Measurements from ENCODE around the gene RNF40.
A peak's percentile ranks its signal among the peaks of the same experiment; 100 is the strongest.

Gene RNF40

DNA sequence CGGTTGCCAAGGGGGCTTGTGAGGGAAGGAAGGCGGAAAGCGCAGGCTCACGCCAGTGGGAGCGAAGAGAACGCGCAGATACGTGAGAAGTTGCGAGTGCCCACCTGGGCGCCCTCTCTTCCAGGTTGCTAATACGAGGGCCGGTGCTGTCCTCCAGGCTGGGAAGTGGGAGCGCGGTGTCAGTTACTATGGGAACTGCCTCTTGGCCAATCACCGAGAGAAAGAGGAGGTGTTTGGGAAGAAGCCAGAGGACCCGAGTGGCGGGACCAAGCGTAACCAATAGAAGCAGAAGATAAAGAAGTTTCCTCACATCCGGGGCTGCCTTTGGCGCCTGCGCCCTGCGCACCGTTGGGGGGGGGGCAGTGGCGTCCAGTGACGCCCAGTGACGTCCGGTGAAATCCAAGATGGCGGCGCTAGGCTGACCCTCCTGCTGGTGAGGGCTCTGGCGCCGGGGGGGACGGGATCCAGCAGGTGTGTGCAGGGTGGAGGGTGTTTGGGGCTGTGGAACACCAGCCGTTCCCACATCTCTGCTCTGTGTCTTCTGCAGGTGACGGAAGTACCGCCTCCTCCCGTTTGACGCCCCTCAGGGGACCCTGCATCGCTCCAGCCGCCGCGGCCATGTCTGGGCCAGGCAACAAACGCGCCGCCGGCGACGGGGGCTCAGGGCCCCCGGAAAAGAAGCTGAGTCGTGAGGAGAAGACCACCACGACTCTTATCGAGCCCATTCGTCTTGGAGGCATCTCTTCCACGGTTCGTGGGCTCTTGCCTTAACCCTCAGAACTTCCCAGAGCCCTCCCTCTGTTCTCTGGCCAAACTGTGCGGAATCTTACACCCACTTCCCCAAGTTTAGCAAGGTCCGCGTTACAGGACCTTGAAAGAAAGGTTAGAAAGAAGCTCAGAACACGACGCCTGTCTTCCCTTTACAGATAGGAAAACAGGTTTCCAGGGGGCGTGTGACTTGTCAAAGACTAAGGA, at the start of gene RNF40, which contains the start of gene CFAP119:
Gene RNF40 (plus strand): TSS at position 395 of the 975 bp plus-strand sequence. CDS start 224 bp downstream, at position 619.
Gene CFAP119 (minus strand): TSS at position 135 of the 975 bp plus-strand sequence. CDS start 314 bp downstream, outside the sequence.
- DNase-seq, result peak; percentile 97

DNA sequence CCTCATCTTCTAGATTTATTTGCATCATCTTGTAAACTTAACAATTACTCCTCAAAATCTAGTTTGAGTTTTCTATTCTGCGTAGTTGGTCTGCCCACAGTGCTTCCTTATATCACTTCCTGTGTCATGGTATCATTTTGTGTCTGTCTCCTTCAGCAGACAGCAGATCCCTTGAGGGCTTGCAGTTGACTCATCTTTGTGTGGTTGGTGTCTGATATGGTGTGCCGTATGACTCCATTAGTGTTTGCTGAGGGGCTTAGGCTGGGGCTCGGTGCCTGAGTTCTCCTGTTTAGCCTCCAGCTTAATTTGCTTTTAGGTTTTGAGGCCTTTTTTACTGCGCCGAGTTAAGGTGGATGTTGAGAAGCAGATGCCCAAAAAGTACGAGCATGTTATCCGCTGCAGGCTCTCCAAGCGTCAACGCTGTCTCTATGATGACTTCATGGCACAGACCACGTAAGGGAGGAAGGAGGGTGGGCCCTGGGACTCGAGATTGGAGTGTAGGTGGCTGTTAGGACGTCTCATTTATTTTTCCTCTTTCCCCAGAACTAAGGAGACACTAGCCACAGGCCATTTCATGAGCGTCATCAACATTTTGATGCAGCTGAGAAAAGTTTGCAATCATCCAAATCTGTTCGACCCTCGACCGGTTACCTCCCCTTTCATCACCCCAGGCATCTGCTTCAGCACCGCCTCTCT, 46.2 kb upstream of the RNF40 start:
- peak; percentile 70 for DNase-seq

DNA sequence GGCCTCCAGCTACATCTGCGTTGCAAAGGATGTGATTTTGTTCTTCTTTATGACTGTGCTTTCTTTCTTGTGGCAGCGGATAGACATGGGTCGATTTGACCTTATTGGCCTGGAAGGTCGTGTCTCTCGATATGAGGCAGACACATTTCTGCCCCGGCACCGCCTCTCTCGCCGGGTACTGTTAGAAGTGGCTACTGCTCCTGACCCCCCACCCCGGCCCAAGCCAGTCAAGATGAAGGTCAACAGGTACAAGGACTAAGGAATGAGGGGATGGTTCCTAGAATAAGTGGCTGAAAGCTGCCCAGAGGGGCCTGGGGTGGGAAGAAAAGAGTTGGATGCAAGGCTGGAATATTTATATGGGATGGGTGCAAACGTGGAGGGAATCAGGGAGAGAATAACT, 42.0 kb upstream of the RNF40 start:
- no peak for DNase-seq

DNA sequence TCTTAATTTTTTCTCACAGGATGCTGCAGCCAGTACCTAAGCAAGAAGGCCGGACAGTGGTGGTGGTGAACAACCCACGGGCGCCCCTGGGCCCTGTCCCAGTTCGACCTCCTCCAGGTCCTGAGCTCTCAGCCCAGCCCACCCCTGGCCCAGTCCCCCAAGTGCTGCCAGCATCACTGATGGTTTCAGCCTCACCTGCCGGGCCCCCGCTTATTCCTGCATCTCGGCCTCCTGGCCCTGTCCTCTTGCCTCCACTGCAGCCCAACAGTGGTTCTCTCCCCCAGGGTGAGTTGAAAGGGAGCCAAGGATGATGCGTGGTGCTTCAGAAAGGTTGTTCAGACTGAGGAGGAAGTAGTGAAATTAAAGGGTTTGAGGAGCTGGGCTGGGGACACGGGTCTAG, 41.4 kb upstream of the RNF40 start:
- DNase-seq, result no peak

DNA sequence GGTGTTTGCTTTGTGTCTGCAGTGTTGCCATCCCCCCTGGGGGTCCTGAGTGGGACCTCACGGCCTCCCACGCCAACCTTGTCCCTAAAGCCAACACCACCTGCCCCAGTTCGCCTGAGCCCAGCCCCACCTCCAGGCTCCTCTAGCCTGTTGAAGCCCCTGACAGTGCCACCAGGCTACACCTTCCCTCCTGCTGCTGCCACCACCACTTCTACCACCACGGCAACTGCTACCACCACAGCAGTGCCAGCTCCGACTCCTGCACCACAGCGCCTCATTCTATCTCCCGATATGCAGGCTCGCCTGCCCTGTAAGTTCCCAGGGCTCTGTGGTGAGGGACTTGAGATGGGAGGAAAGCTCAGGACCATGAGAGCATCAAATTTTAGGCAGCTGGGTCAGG, 41.0 kb upstream of the RNF40 start:
- DNase-seq, result no peak

DNA sequence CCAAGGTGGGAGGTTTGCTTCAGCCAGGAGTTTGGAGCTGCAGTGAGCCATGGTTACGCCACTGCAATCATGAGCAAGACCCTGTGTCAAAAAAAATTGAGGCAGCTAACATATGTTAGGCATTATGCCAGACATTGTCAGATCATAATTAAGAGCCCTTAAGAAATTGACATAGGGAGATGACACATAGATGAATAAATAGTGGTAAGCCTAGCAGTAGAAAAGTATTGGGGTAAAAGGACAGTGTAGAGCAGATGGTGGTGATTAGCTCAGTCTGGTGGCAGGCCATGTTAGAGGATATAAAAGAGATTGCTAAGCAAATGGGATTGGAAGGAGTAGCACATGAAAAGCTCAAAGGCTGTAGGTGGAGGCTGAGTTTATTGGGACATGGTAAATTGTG, 40.5 kb upstream of the RNF40 start:
- no peak for DNase-seq

DNA sequence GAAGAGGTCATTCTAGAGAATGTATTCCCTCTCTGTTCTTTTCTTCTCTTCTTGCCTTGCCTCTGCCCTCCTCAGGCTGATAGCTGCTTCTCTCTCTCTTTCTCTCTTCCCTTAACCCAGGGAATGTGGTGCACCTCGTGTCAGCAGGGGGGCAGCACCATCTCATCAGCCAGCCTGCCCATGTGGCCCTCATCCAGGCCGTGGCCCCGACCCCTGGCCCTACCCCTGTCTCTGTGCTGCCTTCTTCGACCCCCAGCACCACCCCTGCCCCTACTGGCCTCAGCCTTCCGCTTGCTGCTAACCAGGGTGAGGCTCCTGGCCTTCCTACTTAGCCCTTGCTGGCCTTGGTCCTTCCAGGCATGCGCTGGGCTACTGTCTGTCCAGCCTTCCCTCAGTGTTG, 39.7 kb upstream of the RNF40 start:
- DNase-seq, result no peak

DNA sequence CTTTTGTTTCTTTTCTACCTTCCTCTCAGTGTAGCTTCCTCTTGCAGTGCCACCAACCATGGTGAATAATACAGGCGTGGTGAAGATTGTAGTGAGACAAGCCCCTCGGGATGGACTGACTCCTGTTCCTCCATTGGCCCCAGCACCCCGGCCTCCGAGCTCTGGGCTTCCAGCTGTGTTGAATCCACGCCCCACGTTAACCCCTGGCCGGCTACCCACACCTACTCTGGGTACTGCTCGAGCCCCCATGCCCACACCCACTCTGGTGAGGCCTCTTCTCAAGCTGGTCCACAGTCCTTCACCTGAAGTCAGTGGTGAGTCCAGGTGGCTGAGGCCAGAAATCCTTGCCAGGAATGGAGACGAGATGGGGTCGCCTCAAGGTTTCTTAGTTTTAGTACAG, 39.2 kb upstream of the RNF40 start:
- no peak for DNase-seq

DNA sequence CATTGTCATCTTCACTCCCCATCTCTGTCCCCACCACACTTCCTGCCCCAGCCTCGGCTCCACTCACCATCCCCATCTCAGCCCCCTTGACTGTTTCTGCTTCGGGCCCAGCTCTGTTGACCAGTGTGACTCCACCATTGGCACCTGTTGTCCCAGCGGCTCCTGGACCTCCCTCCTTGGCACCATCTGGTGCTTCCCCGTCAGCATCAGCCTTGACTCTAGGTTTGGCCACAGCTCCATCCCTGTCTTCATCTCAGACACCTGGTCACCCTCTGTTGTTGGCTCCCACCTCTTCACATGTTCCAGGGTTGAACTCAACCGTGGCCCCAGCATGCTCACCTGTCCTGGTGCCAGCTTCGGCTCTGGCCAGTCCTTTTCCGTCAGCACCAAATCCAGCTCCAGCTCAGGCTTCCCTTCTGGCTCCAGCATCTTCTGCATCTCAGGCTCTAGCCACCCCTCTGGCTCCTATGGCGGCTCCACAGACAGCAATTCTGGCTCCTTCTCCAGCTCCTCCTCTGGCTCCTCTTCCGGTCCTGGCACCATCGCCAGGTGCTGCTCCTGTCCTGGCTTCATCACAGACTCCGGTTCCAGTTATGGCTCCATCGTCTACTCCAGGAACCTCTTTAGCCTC, 38.3 kb upstream of the RNF40 start:
- no peak for DNase-seq

DNA sequence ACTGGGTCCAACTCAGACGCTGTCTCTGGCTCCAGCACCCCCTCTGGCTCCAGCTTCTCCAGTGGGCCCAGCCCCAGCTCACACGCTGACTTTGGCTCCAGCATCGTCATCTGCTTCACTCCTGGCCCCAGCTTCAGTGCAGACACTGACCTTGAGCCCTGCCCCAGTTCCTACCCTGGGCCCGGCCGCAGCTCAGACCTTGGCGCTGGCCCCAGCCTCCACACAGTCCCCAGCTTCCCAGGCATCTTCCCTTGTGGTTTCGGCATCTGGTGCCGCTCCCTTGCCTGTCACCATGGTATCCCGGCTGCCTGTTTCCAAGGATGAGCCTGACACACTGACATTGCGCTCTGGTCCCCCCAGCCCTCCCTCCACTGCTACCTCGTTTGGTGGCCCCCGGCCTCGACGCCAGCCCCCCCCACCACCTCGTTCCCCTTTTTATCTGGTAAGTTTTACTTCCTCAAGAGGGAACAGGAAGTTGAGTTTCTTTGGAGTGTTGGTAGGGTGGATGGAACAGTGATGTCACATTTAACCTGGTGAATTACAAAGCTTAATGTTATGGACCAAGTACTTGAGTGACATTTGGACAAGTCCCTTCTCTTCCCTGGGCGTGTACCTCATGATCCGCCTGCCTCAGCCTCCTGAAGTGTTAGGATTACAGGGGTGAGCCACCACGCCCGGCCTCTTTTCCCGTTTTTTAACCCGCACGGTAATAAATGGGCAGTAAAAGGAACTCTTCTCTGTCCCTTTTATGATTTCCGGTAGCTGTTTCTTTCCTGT, 37.3 kb upstream of the RNF40 start:
- peak; percentile 37 for DNase-seq

DNA sequence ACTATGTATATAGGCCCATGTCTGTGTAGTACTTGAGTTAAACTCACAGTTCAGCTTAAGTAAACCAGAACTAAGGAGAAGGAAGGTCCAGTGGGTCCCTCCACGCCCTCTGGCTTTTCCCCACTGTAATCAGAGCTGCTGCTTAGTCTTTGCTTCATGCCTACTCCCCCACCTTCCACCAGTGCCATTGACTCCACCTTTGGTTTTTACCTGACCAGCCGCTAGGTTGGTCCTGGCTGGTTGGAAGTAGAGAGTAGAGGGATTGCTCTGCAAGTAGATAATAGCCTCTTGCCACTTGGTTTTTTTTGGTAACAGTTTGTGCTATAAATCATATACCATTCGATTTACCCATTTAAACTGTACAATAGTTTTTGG, 36.7 kb upstream of the RNF40 start:
- DNase-seq, result peak; percentile 48

DNA sequence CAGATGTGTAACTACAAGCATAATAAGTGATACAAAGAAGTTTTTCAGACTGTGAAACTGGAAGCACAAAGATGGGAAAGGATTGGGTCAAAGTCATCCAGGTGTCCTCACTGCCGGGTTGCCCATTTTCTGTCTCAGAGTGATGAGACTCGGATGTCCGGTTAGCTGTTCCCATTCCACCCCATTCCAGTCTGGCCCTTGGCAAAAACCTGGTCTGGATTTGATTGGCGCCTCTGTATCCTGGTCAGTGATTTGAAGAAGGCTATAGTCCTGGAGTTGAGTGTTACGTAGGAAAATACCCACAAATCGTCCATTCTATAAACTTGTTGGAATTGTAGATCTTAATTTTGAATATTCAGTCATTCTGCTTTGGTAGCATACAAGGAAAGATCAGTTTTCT, 33.8 kb upstream of the RNF40 start:
- DNase-seq, result no peak

DNA sequence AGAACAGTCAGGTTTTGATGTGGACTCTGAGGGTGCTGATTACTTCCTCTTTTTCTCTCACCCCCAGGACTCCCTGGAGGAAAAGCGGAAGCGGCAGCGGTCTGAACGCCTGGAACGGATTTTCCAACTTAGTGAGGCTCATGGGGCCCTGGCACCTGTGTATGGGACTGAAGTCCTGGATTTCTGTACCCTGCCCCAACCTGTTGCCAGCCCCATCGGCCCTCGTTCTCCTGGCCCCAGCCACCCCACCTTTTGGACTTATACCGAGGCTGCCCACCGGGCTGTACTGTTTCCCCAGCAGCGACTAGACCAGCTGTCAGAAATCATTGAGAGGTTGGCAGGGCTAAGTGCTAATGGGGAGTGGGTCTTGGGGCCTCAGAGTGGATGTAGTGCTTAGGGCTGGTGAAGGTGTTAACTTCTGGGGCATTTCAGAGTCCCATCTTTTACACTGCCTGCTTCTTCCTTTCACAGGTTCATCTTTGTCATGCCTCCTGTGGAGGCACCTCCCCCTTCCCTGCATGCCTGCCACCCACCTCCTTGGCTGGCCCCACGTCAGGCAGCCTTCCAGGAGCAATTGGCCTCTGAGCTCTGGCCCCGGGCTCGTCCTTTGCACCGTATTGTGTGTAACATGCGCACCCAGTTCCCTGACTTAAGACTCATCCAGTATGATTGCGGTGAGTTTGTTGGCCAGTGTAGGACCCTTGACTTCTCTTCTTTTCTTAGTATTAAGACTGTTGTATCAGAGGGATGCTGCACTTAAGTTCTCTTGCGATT, 33.0 kb upstream of the RNF40 start:
- no peak for DNase-seq

DNA sequence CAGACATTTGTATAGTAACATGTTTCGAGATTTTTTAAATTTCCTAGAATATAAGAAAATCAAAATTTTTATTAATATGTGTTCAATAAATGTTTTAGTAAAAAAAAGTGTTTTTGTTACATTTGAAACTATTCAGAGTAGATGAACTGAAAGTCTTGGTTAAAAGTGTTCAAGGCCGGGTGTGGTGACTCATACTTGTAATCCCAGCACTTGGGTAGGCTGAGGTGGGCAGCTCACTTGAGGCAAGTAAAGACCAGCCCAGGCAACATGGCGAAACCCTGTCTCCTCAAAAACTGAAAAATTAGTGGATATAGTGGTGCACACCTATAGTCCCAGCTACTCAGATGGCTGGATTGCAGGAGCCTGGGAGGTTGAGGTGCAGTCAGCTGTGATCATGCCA, 30.7 kb upstream of the RNF40 start:
- no peak for DNase-seq

DNA sequence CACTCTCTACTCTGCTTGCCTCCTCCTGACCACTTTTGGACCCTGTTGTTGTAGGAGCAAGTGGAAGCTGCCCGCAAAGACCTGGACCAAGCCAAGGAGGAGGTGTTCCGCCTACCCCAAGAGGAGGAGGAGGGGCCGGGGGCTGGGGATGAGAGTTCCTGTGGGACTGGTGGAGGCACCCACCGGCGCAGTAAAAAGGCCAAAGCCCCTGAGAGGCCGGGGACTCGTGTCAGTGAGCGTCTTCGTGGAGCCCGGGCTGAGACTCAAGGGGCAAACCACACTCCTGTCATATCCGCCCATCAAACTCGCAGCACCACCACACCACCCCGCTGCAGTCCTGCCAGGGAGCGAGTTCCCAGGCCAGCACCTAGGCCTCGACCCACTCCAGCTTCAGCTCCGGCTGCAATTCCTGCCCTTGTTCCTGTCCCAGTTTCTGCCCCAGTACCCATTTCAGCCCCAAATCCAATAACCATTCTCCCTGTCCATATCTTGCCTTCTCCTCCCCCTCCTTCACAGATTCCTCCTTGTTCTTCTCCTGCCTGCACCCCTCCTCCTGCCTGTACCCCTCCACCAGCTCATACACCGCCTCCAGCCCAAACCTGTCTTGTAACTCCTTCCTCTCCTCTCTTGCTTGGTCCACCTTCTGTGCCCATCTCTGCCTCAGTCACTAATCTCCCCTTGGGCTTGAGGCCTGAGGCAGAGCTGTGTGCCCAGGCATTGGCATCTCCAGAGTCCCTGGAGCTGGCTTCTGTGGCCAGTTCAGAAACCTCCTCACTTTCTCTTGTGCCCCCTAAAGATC, 24.9 kb upstream of the RNF40 start:
- DNase-seq, result no peak

DNA sequence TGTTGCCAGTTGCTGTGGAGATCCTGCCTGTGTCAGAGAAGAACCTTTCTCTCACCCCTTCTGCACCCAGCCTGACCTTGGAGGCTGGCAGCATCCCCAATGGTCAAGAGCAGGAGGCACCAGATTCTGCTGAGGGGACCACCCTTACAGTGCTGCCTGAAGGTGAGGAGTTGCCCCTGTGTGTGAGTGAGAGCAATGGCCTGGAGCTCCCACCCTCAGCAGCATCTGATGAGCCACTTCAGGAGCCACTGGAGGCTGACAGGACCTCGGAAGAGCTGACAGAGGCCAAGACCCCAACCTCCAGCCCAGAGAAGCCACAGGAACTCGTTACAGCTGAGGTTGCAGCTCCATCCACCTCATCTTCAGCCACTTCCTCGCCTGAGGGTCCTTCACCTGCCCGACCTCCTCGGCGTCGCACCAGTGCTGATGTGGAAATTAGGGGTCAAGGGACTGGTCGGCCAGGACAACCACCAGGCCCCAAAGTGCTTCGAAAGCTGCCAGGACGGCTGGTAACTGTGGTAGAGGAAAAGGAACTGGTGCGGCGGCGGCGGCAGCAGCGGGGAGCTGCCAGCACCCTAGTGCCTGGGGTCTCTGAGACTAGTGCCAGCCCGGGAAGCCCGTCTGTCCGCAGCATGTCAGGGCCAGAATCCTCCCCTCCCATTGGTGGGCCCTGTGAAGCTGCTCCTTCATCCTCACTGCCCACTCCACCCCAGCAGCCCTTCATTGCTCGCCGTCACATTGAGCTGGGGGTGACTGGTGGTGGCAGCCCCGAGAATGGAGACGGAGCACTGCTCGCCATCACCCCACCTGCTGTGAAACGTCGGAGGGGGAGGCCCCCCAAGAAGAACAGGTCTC, 24.1 kb upstream of the RNF40 start:
- DNase-seq, result no peak

DNA sequence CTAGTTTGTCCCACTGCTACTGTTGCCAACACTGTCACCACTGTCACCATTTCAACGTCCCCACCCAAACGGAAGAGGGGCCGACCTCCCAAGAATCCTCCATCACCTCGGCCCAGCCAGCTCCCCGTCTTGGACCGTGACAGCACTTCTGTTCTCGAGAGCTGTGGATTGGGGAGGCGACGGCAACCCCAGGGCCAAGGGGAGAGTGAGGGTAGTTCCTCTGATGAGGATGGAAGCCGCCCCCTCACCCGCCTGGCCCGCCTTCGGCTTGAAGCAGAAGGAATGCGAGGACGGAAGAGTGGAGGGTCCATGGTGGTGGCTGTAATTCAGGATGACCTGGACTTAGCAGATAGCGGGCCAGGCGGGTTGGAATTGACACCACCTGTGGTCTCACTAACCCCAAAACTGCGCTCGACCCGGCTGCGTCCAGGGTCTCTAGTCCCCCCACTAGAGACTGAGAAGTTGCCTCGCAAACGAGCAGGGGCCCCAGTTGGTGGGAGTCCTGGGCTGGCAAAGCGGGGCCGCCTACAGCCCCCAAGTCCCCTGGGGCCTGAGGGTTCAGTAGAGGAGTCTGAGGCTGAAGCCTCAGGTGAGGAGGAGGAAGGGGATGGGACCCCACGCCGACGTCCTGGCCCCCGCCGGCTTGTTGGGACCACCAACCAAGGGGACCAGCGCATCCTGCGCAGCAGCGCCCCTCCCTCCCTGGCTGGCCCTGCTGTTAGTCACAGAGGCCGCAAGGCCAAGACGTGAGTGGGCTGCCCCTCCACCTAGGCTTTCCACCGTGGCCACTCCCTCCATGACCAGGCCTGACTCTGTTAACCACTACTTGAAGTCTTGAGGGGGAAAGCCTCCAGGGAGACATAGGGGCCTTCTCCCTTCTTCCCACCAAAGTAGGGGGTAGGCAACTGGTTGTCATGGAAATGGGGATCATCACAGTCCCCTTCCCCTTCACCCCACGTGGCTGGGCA, 22.9 kb upstream of the RNF40 start:
- no peak for DNase-seq

DNA sequence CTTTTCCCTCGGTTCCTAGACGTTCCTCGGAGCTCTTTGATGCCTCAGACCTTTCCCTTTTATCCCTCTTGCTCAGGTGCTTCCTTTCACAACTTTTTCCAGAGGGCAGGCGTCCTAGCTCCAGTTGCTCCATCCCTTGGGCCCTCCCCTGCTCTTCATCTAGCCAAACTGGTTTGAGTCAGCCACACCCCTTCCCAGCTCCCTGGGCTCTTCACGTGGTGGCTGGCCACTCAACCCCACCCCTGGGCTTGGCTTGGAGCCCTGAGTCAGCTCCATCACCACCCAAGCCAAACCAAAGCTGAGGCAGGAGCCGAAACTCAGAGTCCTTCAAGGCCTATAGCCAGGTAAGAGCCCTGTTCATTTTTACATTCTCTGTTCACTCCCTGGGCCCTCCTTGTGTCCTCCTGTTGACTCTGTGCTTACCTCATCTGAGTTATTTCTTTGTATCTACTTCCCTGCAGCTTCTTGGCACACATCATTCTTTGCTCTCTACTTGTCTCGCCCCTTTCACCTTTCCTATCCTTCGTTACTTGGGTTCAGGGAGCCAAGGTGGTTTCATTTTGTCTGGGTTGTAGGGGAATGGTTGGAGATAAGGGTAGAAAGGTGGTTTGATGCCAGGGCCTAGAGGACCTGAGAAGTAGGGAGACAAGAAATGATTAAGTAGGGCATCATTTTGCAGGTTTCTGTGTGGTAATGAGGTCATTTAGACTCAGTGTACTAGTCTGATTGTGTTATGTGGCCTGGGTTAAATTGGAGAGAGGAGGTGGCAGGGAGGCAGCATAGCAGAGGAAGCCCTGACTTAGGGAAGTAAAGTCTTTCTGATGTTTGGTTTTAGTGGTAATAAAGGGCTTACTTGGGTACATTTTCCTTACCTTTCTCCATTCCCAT, 21.5 kb upstream of the RNF40 start:
- DNase-seq, result no peak
